GM12874 (cell line): ENCODE results near the gene CASQ1.

Experiments used
- CTCF ChIP-seq: IDR thresholded peaks from 2 replicates; pipeline ENCODE4 v1.5.1; 2011; ENCODE audit warnings: low read depth, mild to moderate bottlenecking, control low read depth, low read length, moderate library complexity; ENCODE audit not compliant: insufficient read depth

The CASQ1 gene

DNA sequence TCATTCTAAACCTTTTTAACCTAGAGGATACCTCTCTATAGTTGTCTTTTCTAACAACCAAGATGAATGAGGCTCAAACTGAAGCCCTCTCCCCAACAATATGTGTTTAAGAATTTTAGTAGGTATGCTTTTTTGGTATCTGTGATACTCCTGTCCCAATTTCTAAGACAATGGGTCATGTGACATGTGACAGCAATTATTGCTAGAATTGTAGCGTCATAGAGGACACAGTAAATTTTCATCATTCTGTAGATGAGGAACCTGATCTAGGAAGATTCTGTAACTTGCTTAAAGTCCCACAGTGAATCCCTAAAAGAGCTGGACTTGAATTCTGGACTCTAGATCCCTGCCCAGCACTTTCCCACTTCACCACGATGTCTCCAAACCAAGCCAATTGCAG, 11.6 kb upstream of the CASQ1 start:
- no peak for TF ChIP-seq CTCF

- no peak for TF ChIP-seq CTCF
Measured at GRCh38 chr1:160179336-160179735, 11.0 kb upstream of the CASQ1 start.

GRCh38 chr1:160186246-160186645, 4.1 kb upstream of the CASQ1 start:
- no peak for TF ChIP-seq CTCF

- TF ChIP-seq CTCF: no peak
Measured at GRCh38 chr1:160186729-160187128, 3.6 kb upstream of the CASQ1 start.

- TF ChIP-seq CTCF: no peak
Measured at GRCh38 chr1:160187407-160187806, 3.0 kb upstream of the CASQ1 start.

DNA sequence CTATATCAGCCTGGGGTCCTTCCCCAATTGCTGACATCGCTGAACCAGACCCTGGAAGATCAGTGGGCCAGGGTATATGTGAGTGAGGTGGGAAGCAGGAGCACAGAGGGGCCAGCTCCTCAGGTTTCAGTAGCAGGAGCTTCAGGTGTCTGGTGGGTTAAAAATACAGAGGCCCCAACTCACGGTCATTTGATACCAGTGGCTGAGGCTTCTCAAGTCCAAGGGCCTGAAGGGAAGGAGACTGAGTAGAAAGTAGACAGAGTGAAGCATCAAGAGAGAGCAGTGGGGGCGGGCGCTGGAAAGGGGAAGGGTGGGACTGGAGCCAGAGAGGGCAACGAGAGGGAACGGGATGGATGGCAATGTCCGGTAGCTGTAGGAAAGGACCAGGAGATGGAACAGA, 2.0 kb upstream of the CASQ1 start:
- no peak for TF ChIP-seq CTCF

DNA sequence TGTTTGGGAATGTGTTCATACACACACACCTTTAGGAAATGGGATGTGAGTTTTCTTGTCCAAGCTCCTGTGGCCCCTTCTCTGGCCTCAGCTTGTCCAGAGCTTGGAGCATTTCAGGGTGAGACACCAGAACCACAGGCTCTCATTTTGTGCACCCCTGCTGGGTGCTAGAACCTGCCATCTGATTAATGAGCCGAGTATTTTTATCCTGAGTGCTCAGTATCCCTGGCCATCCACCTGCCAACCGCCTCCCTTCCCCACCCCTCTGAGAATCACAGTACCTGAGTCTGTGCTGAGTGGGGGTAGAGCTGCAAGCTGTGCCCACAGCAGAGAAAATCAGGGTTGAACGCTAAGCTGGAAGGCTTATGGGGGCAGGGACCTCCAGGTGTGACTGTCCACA, 1.4 kb downstream of the CASQ1 start:
- no peak for TF ChIP-seq CTCF

DNA sequence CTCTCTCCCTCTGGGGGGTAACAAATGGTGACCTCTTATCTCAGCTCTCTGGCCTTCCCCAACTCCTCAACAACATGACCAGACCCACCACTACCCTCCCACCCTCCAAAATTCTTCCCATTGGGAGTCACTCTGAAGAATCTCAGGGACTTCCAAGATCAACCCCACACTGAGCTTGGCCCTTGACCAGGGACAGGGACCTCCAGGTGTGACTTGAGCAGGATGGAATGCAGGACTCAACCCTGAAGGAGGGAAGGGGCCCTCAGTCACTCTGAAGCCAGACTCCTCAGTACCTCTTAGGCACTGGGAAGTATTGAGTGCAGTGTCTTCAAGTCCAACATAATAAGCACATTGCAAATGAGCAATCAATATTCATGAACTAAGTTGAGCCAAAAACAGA, 1.9 kb downstream of the CASQ1 start:
- no peak for TF ChIP-seq CTCF
